ENCODE measurements around the gene KIAA1671.
"Not testable (repeated sequence)": the region's sequence is repeated elsewhere in the genome, so short reads cannot be mapped to it uniquely, and the experiment has no call there.

KIAA1671 gene

DNA sequence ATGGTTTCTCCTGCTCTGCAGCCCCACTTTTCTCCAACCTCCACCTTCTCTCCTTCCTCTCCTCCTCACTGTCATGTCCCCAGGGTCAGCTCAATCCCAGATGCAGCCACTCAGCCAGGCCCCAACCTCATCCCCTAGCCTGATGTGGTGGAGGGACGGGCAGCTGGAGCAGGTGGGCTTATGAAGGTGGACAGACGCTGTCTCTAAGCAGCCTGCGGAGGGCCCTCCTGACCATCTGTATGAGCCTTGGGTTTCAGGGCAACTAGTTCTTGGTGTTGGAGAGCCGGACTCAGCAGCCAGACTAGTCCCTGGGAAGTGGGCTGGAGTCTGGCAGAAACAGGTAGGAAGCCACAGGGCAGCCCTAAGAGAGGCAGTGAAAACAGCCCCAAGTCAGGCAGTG, 285.0 kb downstream of the KIAA1671 start:
- DNase-seq: no peak
- TF ChIP-seq, protein P1, sequence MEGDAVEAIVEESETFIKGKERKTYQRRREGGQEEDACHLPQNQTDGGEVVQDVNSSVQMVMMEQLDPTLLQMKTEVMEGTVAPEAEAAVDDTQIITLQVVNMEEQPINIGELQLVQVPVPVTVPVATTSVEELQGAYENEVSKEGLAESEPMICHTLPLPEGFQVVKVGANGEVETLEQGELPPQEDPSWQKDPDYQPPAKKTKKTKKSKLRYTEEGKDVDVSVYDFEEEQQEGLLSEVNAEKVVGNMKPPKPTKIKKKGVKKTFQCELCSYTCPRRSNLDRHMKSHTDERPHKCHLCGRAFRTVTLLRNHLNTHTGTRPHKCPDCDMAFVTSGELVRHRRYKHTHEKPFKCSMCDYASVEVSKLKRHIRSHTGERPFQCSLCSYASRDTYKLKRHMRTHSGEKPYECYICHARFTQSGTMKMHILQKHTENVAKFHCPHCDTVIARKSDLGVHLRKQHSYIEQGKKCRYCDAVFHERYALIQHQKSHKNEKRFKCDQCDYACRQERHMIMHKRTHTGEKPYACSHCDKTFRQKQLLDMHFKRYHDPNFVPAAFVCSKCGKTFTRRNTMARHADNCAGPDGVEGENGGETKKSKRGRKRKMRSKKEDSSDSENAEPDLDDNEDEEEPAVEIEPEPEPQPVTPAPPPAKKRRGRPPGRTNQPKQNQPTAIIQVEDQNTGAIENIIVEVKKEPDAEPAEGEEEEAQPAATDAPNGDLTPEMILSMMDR (IDR thresholded peaks at IDR 0.05): no peak

DNA sequence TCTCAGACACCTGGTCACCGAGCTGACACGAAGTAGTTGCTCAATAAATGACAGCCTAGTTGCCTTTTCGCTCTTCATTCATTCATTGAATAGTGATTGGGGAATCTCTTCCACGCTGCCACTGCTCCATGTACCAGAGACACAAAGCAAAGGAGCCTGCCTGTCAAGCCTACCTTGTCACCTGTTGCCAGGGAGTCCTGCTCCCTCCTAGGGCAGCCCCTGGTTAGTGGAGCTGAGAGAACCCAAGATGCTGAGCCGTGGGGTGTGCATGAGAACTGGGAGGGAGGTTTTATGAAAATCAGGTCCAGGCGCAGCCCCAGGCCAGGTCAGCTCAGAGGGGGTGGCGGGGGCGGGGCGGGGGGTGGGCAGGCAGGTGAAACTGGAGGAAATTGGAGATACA, 285.5 kb downstream of the KIAA1671 start:
- not testable (repeated sequence) for H3K27ac Mint-ChIP-seq; H3K9me3 Mint-ChIP-seq; H3K4me1 Mint-ChIP-seq; H3K4me3 Mint-ChIP-seq; H3K36me3 Mint-ChIP-seq (ENCODE audit: low read depth); DNase-seq
- H3K27me3 Mint-ChIP-seq (ENCODE audit: low read depth, poor library complexity): peaks cover 62% of the 10 kb centered on the region

More for the DNA sequence above, 285.0 kb downstream of the KIAA1671 start:
- Mint-ChIP-seq H3K36me3 (ENCODE audit: low read depth) (no peaks in the 10 kb centered on the region), H3K27me3 (ENCODE audit: low read depth, poor library complexity) (peaks cover 62% of the 10 kb centered on the region), H3K9me3 (no peaks in the 10 kb centered on the region), H3K4me3 (no peak overlapping the region), H3K27ac (no peak overlapping the region), H3K4me1 (peaks cover 7% of the 10 kb centered on the region)

Measured in nephron progenitor cell (in vitro differentiated cells).